GM19438 (cell line): ENCODE results near the gene AGAP1.

Experiments used
- ATAC-seq: cut with Tn5 transposase; IDR thresholded peaks from one replicate; pipeline ENCODE4 v1.9.1; 2021; ENCODE audit warnings: low read depth; ENCODE audit not compliant: unreplicated experiment

Gene AGAP1

GRCh38 chr2:235850771-235851551 lies 357.1 kb downstream of the AGAP1 start:
- ATAC-seq, result no peak

GRCh38 chr2:235851828-235852525 lies 358.1 kb downstream of the AGAP1 start:
- no peak for ATAC-seq

DNA sequence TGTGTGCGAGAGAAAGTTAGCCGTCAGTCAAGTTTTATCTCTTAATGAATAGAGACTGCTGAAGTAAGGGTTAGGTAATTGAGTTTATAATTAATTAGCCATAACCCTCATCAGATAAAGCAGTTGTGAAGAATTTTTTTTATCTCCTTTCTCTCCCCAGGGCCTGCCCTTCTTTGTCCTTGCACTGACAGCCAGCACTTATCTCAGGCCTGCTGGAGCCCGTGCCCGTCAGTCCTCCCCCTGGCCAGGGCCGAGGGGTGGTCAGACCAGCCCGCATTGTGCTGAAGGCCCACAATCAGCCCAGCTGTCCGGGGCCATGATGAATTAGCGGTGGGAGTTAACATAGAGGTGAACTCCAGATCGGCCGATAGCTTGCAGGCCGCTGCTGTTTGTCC lies 358.7 kb downstream of the AGAP1 start:
- ATAC-seq, result no peak

- ATAC-seq, result no peak
Measured at GRCh38 chr2:235854276-235854675, 360.4 kb downstream of the AGAP1 start.

DNA sequence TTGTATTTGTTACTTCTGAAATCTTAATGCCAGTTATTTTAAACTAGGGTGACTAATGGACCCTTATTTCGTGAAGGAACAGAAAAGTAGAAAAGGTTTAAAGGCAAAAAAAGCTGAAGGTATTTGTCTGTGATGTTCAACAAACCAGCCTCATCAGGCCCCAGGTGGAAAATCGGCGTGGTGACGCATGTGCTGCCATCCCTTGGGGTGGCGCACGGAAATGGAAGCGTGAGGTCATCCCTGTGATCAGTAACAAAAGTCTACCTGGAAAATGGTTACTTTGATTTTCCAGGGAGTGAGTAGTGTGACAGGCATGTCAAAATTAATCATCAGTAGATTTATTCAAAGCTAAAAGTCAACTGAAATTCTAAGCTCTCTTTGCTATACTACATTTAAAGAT lies 361.2 kb downstream of the AGAP1 start:
- ATAC-seq, result no peak

GRCh38 chr2:235856151-235856854 lies 362.5 kb downstream of the AGAP1 start:
- no peak for ATAC-seq

- no peak for ATAC-seq
Measured at GRCh38 chr2:235857598-235857997, 363.8 kb downstream of the AGAP1 start.

GRCh38 chr2:235858881-235859280 lies 365.0 kb downstream of the AGAP1 start:
- ATAC-seq, result no peak

DNA sequence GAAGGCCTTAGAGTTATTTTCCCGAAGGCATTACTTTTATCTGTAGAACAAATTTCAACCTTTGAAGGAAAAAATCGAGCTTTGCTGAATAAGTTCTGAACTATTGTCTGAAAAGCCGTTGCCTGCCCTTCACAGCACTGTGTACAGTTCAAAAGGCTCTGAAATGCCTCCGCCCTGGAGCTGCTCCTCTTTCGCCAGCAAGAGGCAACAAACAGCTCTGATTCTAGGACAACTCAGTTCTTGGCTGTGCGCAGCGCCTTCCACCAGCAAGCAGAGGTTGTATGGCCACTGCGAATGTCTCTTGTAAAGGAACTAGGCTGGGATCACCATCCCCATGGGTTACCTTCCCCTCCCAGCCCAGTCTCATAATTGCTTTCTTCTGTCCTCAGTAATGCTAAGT lies 365.8 kb downstream of the AGAP1 start:
- no peak for ATAC-seq

DNA sequence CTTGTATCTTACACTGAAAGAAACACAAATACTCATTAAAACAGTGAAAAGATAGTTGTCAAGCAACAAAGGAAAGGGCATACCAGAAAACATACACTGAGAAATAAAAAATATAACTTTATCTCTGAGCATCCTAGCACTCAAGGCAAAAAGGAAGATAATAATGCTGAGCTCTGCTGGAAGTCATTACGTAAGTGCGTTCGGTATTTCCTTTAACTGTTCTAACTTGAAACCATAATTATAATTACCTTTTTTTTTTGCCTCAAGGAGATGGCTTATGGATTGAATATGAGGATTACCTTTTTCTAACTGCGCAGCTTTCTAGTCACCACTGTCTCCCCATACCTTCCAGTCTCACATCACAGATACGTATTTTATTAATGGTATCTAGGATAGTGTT lies 366.3 kb downstream of the AGAP1 start:
- no peak for ATAC-seq

- no peak for ATAC-seq
Measured at GRCh38 chr2:235860871-235861270, 367.0 kb downstream of the AGAP1 start.

DNA sequence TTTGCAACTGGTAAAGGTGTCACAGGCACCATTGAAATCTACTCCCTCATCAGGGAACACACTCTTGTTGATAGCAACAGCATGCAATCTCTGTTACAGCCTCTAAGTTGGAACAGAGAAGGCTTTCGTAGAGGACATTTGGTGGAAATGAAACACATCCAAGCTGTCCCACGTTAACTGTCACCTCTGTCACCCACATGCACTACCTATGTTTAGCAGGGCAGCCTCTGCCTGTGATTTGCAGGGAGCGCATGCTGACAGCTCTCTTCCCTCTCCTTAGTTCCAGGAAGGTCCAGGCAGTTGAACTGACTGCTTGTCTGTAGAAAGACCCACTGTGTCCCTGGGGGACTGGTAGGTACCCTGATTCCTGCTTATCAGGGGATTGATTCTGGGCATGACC lies 367.5 kb downstream of the AGAP1 start:
- ATAC-seq, result no peak

- no peak for ATAC-seq
Measured at GRCh38 chr2:235863414-235863813, 369.6 kb downstream of the AGAP1 start.

GRCh38 chr2:235864302-235864701 lies 370.5 kb downstream of the AGAP1 start:
- no peak for ATAC-seq

GRCh38 chr2:235864733-235865515 lies 371.1 kb downstream of the AGAP1 start:
- no peak for ATAC-seq

GRCh38 chr2:235866373-235866772 lies 372.5 kb downstream of the AGAP1 start:
- no peak for ATAC-seq

- no peak for ATAC-seq
Measured at GRCh38 chr2:235868224-235868623, 374.4 kb downstream of the AGAP1 start.

GRCh38 chr2:235868645-235869044 lies 374.8 kb downstream of the AGAP1 start:
- ATAC-seq, result no peak

- no peak for ATAC-seq
Measured at GRCh38 chr2:235870515-235870914, 376.7 kb downstream of the AGAP1 start.

DNA sequence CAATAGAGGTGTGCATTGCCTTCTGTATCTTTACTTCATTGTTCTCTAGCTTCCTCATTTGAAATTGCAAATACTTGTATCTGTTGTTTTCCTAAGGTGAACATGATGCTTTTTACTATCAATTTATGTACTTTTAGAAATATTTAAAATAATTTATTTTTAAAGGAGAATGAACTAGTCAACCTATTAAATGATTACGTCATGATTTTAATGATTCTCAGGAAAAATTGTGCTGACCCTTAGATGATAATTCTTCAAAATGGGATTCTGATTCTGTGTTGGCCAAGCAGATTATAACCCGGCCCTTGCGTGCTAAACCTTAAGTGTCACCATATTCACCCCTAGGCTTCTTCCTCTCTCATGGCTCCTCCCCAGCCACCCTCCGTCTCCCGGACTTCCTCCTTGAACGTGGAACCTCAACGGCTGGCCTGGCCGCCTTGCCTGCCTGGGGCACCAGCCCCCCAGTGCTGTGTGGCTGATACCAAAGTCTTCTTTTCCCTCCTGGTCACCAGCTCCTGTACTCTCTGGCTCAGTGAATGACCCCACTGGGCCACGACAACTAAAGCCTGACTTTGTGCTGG lies 382.3 kb downstream of the AGAP1 start:
- no peak for ATAC-seq
